CD4-positive, alpha-beta T cell treated with Interleukin-4 for 4 hours (primary cell): ENCODE results near the gene EPB41L4A.
A peak's percentile ranks its signal among the peaks of the same experiment; 100 is the strongest.

Experiments
- DNase-seq: peaks from one replicate; pipeline ENCODE4 v3.0.0-alpha.2; 2020

EPB41L4A gene

GRCh38 chr5:112200131-112200530, 218.9 kb downstream of the EPB41L4A start:
- DNase-seq: no peak

DNA sequence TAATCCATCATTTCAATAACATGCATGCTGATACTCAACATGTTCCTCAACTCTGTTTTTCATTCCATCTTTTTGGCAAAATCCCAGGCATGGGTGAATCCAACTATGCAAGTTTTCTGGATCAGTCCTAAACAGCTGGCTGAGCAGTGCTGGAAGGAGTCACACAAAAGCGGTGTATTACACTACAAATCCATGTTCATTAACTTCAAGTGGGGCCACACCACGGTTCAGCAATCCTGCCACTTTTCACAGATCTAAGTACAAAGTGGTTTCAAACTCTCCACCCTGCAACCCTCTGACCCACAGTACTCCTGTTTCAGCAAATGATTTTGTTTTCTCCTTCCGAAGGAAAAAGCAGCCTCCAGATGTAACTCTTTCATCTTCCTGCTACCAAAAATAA, 222.5 kb downstream of the EPB41L4A start:
- no peak for DNase-seq

DNA sequence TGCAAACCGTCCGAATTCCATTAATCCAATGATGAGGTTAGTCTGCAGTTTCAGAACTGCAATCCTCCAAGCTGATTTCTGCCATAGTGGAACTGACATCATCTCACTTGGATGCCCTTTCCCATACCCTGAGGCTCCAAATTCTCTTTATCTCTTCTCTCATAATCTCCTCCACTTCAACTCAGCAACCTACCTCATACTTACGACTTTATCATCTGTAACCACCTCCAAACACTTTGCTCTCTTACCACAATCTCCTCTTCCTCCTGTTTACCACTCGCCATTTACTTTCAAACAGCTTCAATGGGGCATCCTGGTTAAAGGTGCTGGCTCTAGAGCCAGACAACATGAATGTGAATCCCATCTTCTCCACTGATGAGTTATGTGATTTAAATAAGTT, 223.2 kb downstream of the EPB41L4A start:
- no peak for DNase-seq

DNA sequence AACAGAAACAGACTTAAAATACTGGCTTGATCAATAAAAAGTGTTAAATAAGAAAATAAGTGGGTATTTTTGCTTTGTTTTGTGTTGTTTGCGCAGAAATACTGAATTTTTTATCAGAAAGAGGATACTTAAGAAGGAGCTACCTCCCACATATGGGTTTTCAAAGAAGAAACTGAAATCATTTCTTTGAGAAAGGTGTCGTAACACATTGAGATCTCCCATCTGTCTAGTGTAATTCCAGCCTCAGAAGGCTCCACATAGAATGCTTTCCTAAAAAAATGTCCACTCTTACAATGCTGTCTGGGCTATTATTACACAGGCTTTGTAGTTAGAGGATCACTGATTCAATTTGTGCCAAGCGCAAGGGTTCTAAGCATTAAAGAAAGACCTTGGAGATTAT, 226.2 kb downstream of the EPB41L4A start:
- no peak for DNase-seq

DNA sequence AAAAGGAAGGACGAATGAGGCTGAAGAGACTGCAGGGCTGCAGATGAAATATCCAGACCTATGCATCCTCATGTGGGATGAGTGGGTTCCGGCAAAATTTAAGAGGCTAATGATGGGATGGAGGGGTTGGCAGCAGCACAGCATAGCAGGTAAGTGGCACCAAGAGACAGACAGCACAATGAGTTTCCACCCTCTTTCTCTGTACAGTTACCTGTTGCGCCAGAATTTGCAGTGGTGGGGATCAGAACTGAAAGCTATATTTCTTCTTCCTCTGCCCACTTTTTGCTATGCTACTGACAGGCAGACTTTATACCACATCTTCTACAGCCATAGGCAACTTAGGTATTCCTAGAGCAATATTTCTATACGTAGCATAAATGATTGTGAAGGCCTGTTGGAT, 227.0 kb downstream of the EPB41L4A start:
- no peak for DNase-seq

GRCh38 chr5:112189391-112189790, 229.7 kb downstream of the EPB41L4A start:
- no peak for DNase-seq

GRCh38 chr5:112186401-112186990, 232.6 kb downstream of the EPB41L4A start:
- peak; percentile 27 for DNase-seq

DNA sequence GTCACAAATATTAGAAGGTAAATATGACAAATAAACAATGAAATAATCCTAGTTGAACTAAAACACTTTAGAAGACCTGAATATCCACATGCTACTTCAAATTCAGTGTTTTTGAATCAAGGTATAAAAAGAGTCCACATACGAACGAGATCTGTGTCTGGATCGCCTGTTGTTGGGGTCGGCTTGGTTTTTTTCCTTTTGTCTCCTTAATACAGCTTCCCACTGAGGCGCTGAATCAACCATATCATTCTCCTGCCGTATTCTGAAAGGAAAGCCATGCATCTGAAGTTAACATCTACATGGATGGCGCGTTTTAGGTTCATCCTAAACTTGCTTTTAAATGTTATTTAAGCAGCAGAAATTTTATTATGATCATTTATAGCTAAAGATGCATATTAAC, 235.2 kb downstream of the EPB41L4A start:
- DNase-seq: no peak

- no peak for DNase-seq
Measured at GRCh38 chr5:112183103-112183711, 235.9 kb downstream of the EPB41L4A start.

- DNase-seq: no peak
Measured at GRCh38 chr5:112179290-112179689, 239.8 kb downstream of the EPB41L4A start.

DNA sequence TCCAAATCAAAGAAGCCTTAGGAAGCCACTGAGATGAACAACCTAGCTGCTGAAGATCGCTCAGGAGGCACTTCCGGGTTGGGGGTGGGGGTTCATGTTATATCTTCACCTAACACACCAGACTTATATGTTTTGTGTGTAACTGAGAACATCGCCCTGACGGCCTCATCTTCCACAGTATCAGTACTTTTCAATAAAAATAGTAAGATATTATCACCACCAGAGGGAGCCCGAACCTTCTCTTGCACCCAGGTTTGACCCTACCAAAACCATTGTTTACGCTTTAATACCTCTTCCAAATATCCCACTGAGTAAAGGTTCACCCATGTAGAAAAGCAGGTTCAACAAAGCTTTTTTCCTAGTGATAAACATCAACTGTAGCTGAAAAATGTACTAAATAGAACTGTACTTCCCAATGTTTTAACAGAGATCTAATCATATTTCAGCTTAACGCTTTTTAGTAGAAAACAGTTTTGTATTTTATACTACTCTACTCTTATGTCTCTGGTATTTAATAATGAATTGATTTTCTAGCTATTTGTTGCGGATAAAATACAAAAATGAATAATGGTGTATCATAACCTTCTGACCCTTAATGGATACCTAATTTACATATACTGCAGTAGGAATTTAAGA, 244.0 kb downstream of the EPB41L4A start:
- DNase-seq: peak; percentile 60

DNA sequence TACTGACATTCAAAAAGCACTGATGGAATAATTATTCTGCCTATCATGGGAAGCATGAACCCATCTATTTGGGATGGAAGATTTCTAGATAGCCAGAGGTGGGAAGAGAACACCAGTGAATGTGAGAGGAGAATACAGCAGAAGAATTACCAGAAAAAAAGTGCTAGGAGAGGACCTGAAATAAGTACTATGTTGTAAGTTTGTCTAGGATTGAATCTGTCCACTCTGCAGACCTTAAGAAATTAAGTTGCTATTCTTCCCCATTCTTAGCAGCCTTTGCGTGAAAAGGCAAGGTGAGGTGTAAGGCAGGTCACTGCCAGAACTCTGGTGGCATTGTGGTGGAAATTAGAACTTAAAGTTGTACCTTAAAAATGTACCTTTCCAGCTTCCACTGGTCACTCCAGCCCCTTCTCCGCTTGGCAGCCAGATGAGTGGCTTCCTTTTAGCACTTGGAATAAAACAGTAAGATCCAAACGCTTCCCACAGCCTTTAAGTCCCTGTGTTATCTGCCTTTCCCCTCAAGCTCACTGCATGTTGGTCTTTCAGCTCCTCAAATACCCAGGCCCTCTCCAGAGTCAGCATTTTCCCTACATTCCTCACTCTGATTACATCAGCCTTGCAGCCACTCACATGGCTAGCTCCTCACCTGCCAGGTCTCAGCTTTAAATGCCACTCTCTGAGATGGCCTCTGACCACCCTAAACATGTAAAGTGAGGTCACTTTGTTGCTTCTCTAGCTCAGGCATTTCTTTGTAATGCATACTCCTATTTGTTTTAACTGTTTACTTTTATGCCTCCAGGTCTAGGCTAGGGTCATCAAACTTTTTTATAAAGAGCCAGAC, 253.0 kb downstream of the EPB41L4A start:
- no peak for DNase-seq

DNA sequence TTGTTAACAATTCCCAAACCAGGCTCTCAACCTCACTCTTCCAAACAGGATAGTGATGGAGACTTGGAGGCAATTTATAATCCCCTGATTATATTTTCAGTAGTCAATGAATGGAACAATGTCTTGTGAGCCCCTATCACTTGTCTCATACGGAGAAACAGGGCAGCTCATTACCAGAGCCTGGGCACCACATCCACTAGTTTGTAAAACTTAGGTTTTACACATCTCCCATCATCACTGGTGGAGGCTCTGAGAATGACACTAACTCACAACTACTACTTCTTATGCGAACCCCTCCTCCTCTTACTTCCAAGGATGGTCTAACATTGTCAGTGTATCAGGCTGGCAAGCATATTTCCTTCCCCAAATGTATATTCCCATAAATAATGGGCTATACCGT, 253.7 kb downstream of the EPB41L4A start:
- DNase-seq: no peak

GRCh38 chr5:112163435-112163834, 255.6 kb downstream of the EPB41L4A start:
- no peak for DNase-seq

DNA sequence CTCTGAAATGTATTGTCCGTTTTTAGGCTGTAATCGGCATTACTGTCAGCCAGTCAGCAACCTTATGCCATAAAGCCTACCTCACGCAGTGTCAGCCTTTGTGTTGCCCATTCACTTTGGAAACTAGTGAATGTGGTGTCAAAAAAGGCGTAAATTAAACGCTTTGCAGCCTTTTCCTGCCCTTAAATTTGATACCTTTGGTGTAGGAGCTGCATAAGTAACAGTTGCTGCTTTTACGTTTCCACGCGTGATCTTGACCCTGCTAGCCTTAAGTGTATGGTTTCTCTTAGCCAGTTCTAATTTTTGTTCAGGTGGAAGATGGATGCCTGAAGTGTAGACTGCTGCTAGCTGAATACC, 257.7 kb downstream of the EPB41L4A start:
- no peak for DNase-seq

- peak; percentile 92 for DNase-seq
Measured at GRCh38 chr5:112160652-112161391, 258.3 kb downstream of the EPB41L4A start.

GRCh38 chr5:112159435-112159834, 259.6 kb downstream of the EPB41L4A start:
- no peak for DNase-seq

- no peak for DNase-seq
Measured at GRCh38 chr5:112156211-112156610, 262.9 kb downstream of the EPB41L4A start.

- DNase-seq: no peak
Measured at GRCh38 chr5:112154940-112155686, 264.0 kb downstream of the EPB41L4A start.

- DNase-seq: no peak
Measured at GRCh38 chr5:112149727-112150126, 269.4 kb downstream of the EPB41L4A start.

DNA sequence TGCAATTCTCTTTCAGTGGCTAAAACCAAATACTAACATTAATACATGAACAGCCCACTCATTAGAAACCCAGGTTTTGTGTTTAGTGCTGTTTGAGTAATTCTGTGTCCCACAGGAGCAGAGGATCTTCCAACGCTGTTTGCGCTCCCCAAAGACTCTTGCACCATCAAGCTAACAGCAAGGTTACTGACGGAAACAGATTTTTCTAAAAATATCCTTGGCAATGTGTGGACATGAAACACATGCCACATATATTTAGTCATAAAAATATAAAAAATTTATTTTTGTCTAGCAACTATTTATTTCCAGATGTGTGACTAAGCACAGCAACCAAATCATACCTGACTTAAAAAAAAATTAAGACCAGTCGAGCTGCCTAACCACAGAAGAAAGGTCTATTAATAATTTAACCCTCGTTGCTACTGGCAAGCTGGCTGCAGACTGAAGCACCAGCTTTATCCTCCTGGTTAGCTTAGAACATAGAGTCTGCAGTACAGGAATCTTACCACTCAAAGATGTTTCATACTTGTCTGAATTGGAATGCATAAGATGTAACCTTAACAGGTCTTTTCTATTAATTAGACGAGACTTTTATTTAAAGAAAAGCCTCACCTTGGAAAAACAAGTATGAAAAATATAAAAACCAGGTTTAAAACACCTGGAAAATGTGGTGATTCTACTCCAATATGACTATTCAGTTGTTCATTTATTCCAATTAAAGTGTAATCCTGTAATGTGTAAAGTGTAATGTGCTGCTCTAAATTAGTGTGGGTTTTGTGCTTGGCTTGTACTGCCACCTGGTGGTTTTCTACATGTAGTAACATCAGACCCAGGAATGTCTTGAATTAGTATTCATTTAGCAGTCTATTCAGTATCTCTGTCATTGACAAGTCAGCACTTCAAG, 272.5 kb downstream of the EPB41L4A start:
- peak; percentile 74 for DNase-seq
